Upper lobe of right lung (tissue), 1 donor: Measurements from ENCODE around the gene NBAS. TPM values are rescaled to one million over a fixed set of nuclear protein-coding genes. Genes with fewer than 3 reads are reported as not detected.

Experiments used
- ATAC-seq: fragments of 200-7000 bp; cut with Tn5 transposase; one replicate; pipeline ENCODE4 v1.9.1; 2020; ENCODE audit warnings: mild to moderate bottlenecking, moderate library complexity
- DNase-seq: peaks from one replicate; pipeline ENCODE4 v3.0.0-alpha.2; 2020
- H3K27ac ChIP-seq: fragments of 200-600 bp; one replicate; pipeline ENCODE4 v1.8.0; 2022
- H3K27me3 ChIP-seq: fragments of 200-600 bp; one replicate; pipeline ENCODE4 v1.8.0; 2022; ENCODE audit warnings: mild to moderate bottlenecking
- H3K36me3 ChIP-seq: fragments of 200-600 bp; one replicate; pipeline ENCODE4 v1.8.0; 2022
- H3K4me1 ChIP-seq: fragments of 200-600 bp; one replicate; pipeline ENCODE4 v1.8.0; 2022
- H3K4me3 ChIP-seq: fragments of 200-600 bp; one replicate; pipeline ENCODE4 v1.8.0; 2022; ENCODE audit warnings: mild to moderate bottlenecking
- H3K9me3 ChIP-seq: fragments of 200-600 bp; one replicate; pipeline ENCODE4 v1.8.0; 2022
- intact Hi-C: fragments of 100-400 bp; cut with DNase I; formaldehyde crosslinking; loops from one replicate; pipeline ENCODE4 v1.11.0; 2022
- total RNA-seq: library from RNA; stranded (reverse); fragmentation: NEBNext Ultra II Directional; extraction: Animal tissue kit (Norgen Biotek cat#: 25700); gene quantifications from one replicate; pipeline ENCODE4 v1.2.1, GENCODE V29; 2021
- TF ChIP-seq, protein P1 (sequence below): fragments of 200-600 bp; IDR thresholded peaks from one replicate; pipeline ENCODE4 v1.8.0; 2022; ENCODE audit warnings: antibody characterized with exemption
- donor health status: DM: no; HTN: yes; CAD: no; lungs with severe emphysema.

NBAS gene
- total RNA-seq, 1 donor from 2014 or later, result 38.8 TPM

DNA sequence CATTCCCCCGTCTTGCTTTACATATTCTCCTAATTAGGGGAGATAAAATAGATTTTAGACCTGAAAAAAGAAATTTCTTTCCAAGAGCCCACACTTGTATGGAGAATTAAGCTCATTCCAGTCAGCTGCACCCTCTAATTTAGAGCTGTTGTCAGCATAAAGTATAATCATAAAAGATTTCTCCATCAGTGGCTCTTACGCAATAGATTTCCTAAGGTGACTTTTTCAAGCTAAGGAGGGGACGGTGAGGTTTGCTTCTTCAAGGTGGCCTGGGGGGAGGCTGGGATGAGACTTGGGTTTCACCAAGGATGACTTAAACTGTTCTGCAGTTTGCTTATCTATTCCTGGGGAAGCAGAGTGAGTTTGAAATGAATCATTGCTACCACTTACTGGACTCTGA lies 426.2 kb downstream of the NBAS start:
- H3K4me3 ChIP-seq, result no peak overlapping the region
- no peak overlapping the region for H3K27ac ChIP-seq
- H3K4me1 ChIP-seq, result no peaks in the 10 kb centered on the region
- intact Hi-C loops, result no loop called here
- TF ChIP-seq, protein P1, sequence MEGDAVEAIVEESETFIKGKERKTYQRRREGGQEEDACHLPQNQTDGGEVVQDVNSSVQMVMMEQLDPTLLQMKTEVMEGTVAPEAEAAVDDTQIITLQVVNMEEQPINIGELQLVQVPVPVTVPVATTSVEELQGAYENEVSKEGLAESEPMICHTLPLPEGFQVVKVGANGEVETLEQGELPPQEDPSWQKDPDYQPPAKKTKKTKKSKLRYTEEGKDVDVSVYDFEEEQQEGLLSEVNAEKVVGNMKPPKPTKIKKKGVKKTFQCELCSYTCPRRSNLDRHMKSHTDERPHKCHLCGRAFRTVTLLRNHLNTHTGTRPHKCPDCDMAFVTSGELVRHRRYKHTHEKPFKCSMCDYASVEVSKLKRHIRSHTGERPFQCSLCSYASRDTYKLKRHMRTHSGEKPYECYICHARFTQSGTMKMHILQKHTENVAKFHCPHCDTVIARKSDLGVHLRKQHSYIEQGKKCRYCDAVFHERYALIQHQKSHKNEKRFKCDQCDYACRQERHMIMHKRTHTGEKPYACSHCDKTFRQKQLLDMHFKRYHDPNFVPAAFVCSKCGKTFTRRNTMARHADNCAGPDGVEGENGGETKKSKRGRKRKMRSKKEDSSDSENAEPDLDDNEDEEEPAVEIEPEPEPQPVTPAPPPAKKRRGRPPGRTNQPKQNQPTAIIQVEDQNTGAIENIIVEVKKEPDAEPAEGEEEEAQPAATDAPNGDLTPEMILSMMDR, result no peak
- DNase-seq (no peak), ATAC-seq (no peak)
- no peaks in the 10 kb centered on the region for H3K27me3 ChIP-seq
- no peaks in the 10 kb centered on the region for H3K9me3 ChIP-seq
- no peaks in the 10 kb centered on the region for H3K36me3 ChIP-seq

DNA sequence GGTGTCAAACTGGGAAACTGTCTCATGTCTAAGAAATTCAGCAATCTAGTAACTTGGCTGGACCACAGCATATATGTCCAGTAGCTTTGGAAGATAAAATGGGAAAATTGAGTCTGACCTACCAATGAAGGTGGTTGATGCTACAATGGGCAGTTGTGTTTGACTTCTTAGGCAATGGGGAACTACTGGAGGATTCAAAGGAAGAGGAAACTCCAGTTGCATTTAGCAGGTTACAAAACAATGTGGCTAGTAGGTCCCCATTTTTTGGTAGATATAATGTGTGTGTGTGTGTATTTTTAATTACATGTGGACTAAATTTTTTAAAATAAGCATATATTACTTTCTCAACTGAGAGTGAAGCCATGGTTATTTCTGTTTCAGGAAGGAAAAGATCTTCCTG lies 427.7 kb downstream of the NBAS start:
- no peaks in the 10 kb centered on the region for H3K27me3 ChIP-seq
- DNase-seq (no peak), ATAC-seq (no peak)
- intact Hi-C loops, result no loop called here
- no peaks in the 10 kb centered on the region for H3K9me3 ChIP-seq
- no peaks in the 10 kb centered on the region for H3K4me1 ChIP-seq
- H3K36me3 ChIP-seq, result no peaks in the 10 kb centered on the region
- TF ChIP-seq, protein P1, result no peak
- no peak overlapping the region for H3K4me3 ChIP-seq
- H3K27ac ChIP-seq, result no peak overlapping the region

DNA sequence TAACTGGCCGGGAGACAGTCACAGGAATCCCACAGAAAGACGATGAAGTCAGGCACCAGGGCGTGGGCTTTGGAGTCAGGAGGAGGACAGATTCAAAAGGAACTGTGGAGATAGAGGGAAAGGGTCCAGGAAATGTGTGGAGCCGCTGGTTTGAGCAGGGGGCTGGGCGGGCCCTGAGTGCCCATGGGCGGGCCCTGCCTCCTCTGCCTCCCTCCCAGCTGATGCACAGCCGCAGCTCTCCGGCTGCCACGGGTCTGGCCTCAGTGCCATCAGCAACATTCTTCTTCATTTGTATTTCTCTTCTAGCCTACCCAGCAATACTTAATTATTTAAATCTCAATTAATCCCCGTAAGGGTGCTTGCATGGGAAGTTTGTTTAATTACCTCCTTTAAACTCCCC lies 432.3 kb downstream of the NBAS start:
- ATAC-seq (no peak), DNase-seq (no peak)
- Histone ChIP-seq H3K4me3 (no peak overlapping the region), H3K27ac (no peak overlapping the region), H3K36me3 (no peaks in the 10 kb centered on the region), H3K27me3 (no peaks in the 10 kb centered on the region), H3K4me1 (no peaks in the 10 kb centered on the region), H3K9me3 (no peaks in the 10 kb centered on the region)
- TF ChIP-seq, protein P1, result no peak
- intact Hi-C loops, result no loop called here

DNA sequence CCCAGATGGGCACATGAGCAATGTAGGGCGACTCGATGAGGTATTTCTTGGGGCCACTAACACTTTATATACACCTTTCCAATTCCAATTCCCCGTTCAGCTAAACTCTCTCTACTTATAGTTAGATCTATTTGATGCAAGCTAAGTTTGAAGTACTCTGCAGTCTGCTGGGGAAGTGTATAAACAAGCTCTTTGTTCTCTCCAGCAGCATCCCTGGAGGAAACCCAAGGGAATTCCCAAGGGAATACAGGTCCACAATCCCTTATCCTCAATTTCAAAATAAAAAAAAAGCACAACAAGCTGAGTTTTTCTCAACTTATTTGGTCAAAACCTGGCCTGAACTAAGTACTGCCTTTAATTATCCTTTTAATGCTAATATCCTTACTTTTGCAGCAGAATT lies 433.3 kb downstream of the NBAS start:
- H3K4me1 ChIP-seq, result no peaks in the 10 kb centered on the region
- no peaks in the 10 kb centered on the region for H3K9me3 ChIP-seq
- no peak overlapping the region for H3K27ac ChIP-seq
- TF ChIP-seq, protein P1, result no peak
- H3K4me3 ChIP-seq, result no peak overlapping the region
- no peaks in the 10 kb centered on the region for H3K27me3 ChIP-seq
- no peak for ATAC-seq
- intact Hi-C loops, result no loop called here
- DNase-seq, result no peak
- no peaks in the 10 kb centered on the region for H3K36me3 ChIP-seq

DNA sequence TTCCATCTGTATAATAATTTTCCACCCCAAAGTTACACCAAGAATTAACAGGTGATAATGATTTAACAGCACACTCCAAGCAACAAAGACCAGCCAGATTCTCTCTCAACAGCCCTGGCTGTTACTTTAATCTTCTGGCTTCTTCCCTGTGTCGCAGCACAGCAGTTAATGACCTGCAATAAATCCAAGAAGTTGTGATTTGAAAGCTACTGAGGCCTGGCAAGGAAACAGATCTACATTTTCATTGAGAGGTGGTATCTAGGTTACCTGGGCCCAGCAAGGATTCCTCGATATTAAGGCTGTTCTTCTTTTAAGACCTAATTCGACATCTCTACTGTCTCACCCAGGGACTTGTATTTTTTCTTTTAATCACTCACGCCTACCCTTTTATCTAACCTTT lies 433.8 kb downstream of the NBAS start:
- no peak overlapping the region for H3K27ac ChIP-seq
- ATAC-seq, result no peak
- H3K9me3 ChIP-seq, result no peaks in the 10 kb centered on the region
- DNase-seq, result no peak
- intact Hi-C loops, result no loop called here
- no peaks in the 10 kb centered on the region for H3K36me3 ChIP-seq
- no peak overlapping the region for H3K4me3 ChIP-seq
- H3K27me3 ChIP-seq, result no peaks in the 10 kb centered on the region
- TF ChIP-seq, protein P1, result no peak
- no peaks in the 10 kb centered on the region for H3K4me1 ChIP-seq

DNA sequence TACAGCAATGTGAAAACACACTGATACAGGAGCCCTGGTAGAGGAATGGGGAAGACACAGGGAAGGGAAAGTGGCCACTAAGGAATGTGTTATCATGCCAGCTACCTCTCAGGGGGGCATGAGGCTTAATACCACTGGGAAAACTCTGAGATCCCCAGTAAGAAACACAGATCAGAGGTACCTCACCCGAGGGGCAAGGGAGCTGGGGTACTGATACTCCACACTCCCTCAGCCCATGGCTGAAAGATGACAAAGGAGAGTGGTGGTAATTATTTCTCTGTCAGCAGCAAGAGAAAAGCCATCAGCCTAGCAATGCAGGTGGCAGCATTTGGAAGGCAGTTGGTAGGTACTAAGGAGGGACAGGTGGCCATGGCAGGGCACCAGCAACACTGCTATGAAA lies 434.8 kb downstream of the NBAS start:
- TF ChIP-seq, protein P1, result no peak

More for the DNA sequence above, 434.8 kb downstream of the NBAS start:
- ATAC-seq, result no peak
- Histone ChIP-seq H3K4me1 (no peaks in the 10 kb centered on the region), H3K27ac (no peak overlapping the region), H3K4me3 (no peak overlapping the region), H3K27me3 (no peaks in the 10 kb centered on the region), H3K36me3 (no peaks in the 10 kb centered on the region), H3K9me3 (no peaks in the 10 kb centered on the region)
- no peak for DNase-seq
- intact Hi-C loops, result no loop called here
